Neural cell (in vitro differentiated cells): ENCODE measurements around the gene SDCCAG8. TPM values are rescaled to one million over a fixed set of nuclear protein-coding genes. Genes with fewer than 3 reads are reported as not detected.

ENCODE experiments used
- H2AFZ ChIP-seq: fragments of 200-600, 300-800 bp; sonication (generic), shearing (Covaris generic); 2 replicates; pipeline ENCODE4 v1.6.0; 2014; ENCODE audit warnings: low read depth, mild to moderate bottlenecking, antibody characterized with exemption, low read length, moderate library complexity
- H3F3A ChIP-seq: fragments of 200-600 bp; shearing (Covaris generic); 2 replicates; pipeline ENCODE4 v1.6.1; 2016; ENCODE audit warnings: mild to moderate bottlenecking, moderate library complexity, mixed read lengths, antibody characterized with exemption, low read length; ENCODE audit not compliant: insufficient read depth, poor library complexity, severe bottlenecking
- H3K27ac ChIP-seq: fragments of 200-600, 300-800 bp; sonication (generic), shearing (Covaris generic); 2 replicates; pipeline ENCODE4 v1.5.1; 2014; ENCODE audit warnings: mild to moderate bottlenecking, low read length, moderate library complexity
- H3K27me3 ChIP-seq: fragments of 300-800, 200-600 bp; sonication (generic), shearing (Covaris generic); 2 replicates; pipeline ENCODE4 v1.6.0; 2014; ENCODE audit warnings: mild to moderate bottlenecking, low read depth, low read length, moderate library complexity; ENCODE audit not compliant: insufficient read depth
- H3K36me3 ChIP-seq: fragments of 300-800, 200-600 bp; sonication (generic), shearing (Covaris generic); 2 replicates; pipeline ENCODE4 v1.5.1; 2014; ENCODE audit warnings: mild to moderate bottlenecking, antibody characterized with exemption, low read length, moderate library complexity; ENCODE audit not compliant: insufficient read depth
- H3K4me2 ChIP-seq: fragments of 300-800, 200-600 bp; sonication (generic), shearing (Covaris generic); 2 replicates; pipeline ENCODE4 v1.6.0; 2014; ENCODE audit warnings: mild to moderate bottlenecking, low read length
- H3K4me3 ChIP-seq: fragments of 300-800, 200-600 bp; sonication (generic), shearing (Covaris generic); 2 replicates; pipeline ENCODE4 v1.5.1; 2014; ENCODE audit warnings: mild to moderate bottlenecking, low read length, moderate library complexity
- H3K79me2 ChIP-seq: fragments of 200-600 bp; shearing (Covaris generic); replicated peaks from 2 replicates; pipeline ENCODE4 v1.6.0; 2014; ENCODE audit warnings: mild to moderate bottlenecking, low read length, moderate library complexity; ENCODE audit not compliant: insufficient read depth
- H3K9ac ChIP-seq: fragments of 300-800, 200-600 bp; sonication (generic), shearing (Covaris generic); 2 replicates; pipeline ENCODE4 v1.6.1; 2016; ENCODE audit warnings: mild to moderate bottlenecking, low read length, mixed read lengths
- H3K9me2 ChIP-seq: fragments of 200-600 bp; shearing (Covaris generic); 2 replicates; pipeline ENCODE4 v1.6.1; 2016; ENCODE audit warnings: mild to moderate bottlenecking, low read length, mixed read lengths; ENCODE audit not compliant: insufficient read depth
- H3K9me3 ChIP-seq: fragments of 200-600, 300-800 bp; sonication (generic), shearing (Covaris generic); 2 replicates; pipeline ENCODE4 v1.6.1; 2016; ENCODE audit warnings: mild to moderate bottlenecking, mixed run types, low read length, moderate library complexity, mixed read lengths
- H4K20me1 ChIP-seq: fragments of 200-600 bp; shearing (Covaris generic); 2 replicates; pipeline ENCODE4 v1.6.1; 2016; ENCODE audit warnings: mild to moderate bottlenecking, mixed run types; ENCODE audit not compliant: insufficient read depth
- CTCF ChIP-seq: fragments of 450-650 bp; IDR thresholded peaks from 2 replicates; pipeline ENCODE4 v1.5.1; 2014; ENCODE audit warnings: antibody characterized with exemption, mild to moderate bottlenecking, moderate library complexity; ENCODE audit not compliant: poor library complexity, severe bottlenecking
- EP300 ChIP-seq: fragments of 450-650 bp; conservative IDR thresholded peaks from 2 replicates; pipeline ENCODE4 v1.6.1; 2014; ENCODE audit warnings: antibody characterized with exemption, mild to moderate bottlenecking, moderate library complexity; ENCODE audit not compliant: poor library complexity, severe bottlenecking
- EZH2 ChIP-seq: fragments of 200-600, 300-800 bp; shearing (Covaris generic), sonication (generic); IDR thresholded peaks from 2 replicates; pipeline ENCODE4 v1.6.1; 2014; ENCODE audit warnings: antibody characterized with exemption, low read length, borderline replicate concordance, mild to moderate bottlenecking; ENCODE audit not compliant: insufficient read depth, poor library complexity, severe bottlenecking
- MXI1 ChIP-seq: fragments of 450-650 bp; conservative IDR thresholded peaks from 2 replicates; pipeline ENCODE4 v1.6.1; 2014; ENCODE audit warnings: antibody characterized with exemption, mild to moderate bottlenecking; ENCODE audit not compliant: poor library complexity, severe bottlenecking
- POLR2AphosphoS5 ChIP-seq: IDR thresholded peaks from 2 replicates; pipeline ENCODE4 v1.6.1; 2012
- RAD21 ChIP-seq: fragments of 450-650 bp; conservative IDR thresholded peaks from 2 replicates; pipeline ENCODE4 v1.6.1; 2014; ENCODE audit warnings: antibody characterized with exemption, mild to moderate bottlenecking, moderate library complexity
- REST ChIP-seq: IDR thresholded peaks from 2 replicates; pipeline ENCODE4 v1.6.1; 2012; ENCODE audit warnings: borderline replicate concordance
- SMC3 ChIP-seq: fragments of 450-650 bp; conservative IDR thresholded peaks from 2 replicates; pipeline ENCODE4 v1.6.1; 2014; ENCODE audit warnings: antibody characterized with exemption, mild to moderate bottlenecking, moderate library complexity; ENCODE audit not compliant: poor library complexity
- TAF1 ChIP-seq: IDR thresholded peaks from 2 replicates; pipeline ENCODE4 v1.6.1; 2012; ENCODE audit warnings: low read depth
- polyA plus RNA-seq: library from polyadenylated mRNA; depleted of rRNA; stranded (reverse); fragments of >200 nt; gene quantifications from 2 replicates; pipeline ENCODE4 v1.2.3, GENCODE V29; 2014

The SDCCAG8 gene
- polyA plus RNA-seq, 1 donor from 2014 or later: 32.2 TPM

GRCh38 chr1:243523766-243524165, 267.9 kb downstream of the SDCCAG8 start:
- H3K36me3 ChIP-seq: peaks cover 6% of the 10 kb centered on the region
- no peak overlapping the region for H3K9ac ChIP-seq
- no peak overlapping the region for H3K27ac ChIP-seq
- no peak for TF ChIP-seq MXI1
- no peak for TF ChIP-seq EZH2
- TF ChIP-seq RAD21: no peak
- no peak for TF ChIP-seq SMC3
- TF ChIP-seq CTCF: no peak
- TF ChIP-seq REST: no peak
- TF ChIP-seq TAF1: no peak
- TF ChIP-seq POLR2AphosphoS5: no peak
- TF ChIP-seq EP300: no peak
- H3K79me2 ChIP-seq: no peaks in the 10 kb centered on the region
- no peaks in the 10 kb centered on the region for H3K9me3 ChIP-seq
- no peaks in the 10 kb centered on the region for H3K9me2 ChIP-seq
- H3K4me2 ChIP-seq: no peak overlapping the region
- no peaks in the 10 kb centered on the region for H3K27me3 ChIP-seq
- H3F3A ChIP-seq: no peaks in the 10 kb centered on the region
- H3K4me3 ChIP-seq: no peak overlapping the region
- no peak overlapping the region for H2AFZ ChIP-seq
- no peaks in the 10 kb centered on the region for H4K20me1 ChIP-seq

GRCh38 chr1:243525085-243525487, 269.2 kb downstream of the SDCCAG8 start:
- Histone ChIP-seq H3K9me3 (no peaks in the 10 kb centered on the region), H3K9me2 (no peaks in the 10 kb centered on the region), H3K4me3 (no peak overlapping the region), H3F3A (no peaks in the 10 kb centered on the region), H3K4me2 (no peak overlapping the region), H3K9ac (no peak overlapping the region), H3K27ac (no peak overlapping the region), H3K79me2 (no peaks in the 10 kb centered on the region), H3K27me3 (no peaks in the 10 kb centered on the region), H2AFZ (no peak overlapping the region), H4K20me1 (no peaks in the 10 kb centered on the region), H3K36me3 (peaks cover 6% of the 10 kb centered on the region)
- TF ChIP-seq EZH2: no peak
- TF ChIP-seq EP300: no peak
- TF ChIP-seq MXI1: no peak
- TF ChIP-seq REST: no peak
- no peak for TF ChIP-seq RAD21
- no peak for TF ChIP-seq CTCF
- TF ChIP-seq TAF1: no peak
- TF ChIP-seq POLR2AphosphoS5: no peak
- no peak for TF ChIP-seq SMC3
